Measurements from ENCODE around the gene OR6K6.

OR6K6 gene

DNA sequence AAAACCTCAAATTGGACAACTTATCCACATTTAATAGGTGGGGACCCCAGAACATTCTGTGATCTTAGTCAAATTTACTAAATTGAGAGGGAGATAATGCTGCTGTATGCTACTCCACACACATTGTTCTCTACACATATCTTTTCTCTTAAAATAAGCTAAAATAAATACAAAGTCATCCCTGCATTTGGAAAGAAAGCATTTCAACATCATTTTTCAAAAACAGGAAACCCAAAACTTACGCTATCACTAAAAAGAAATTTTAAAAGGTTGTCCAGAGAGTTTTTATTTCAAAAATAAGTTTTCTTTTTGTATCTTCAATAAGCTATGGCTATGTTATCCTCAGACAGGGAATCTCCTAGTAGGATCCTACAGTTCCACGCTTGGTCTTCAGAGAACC, 46.0 kb downstream of the OR6K6 start:
- DNase-seq (ENCODE audit: insufficient read length, low spot score) (no peak), FAIRE-seq (no peak)
- TF ChIP-seq, protein P1, sequence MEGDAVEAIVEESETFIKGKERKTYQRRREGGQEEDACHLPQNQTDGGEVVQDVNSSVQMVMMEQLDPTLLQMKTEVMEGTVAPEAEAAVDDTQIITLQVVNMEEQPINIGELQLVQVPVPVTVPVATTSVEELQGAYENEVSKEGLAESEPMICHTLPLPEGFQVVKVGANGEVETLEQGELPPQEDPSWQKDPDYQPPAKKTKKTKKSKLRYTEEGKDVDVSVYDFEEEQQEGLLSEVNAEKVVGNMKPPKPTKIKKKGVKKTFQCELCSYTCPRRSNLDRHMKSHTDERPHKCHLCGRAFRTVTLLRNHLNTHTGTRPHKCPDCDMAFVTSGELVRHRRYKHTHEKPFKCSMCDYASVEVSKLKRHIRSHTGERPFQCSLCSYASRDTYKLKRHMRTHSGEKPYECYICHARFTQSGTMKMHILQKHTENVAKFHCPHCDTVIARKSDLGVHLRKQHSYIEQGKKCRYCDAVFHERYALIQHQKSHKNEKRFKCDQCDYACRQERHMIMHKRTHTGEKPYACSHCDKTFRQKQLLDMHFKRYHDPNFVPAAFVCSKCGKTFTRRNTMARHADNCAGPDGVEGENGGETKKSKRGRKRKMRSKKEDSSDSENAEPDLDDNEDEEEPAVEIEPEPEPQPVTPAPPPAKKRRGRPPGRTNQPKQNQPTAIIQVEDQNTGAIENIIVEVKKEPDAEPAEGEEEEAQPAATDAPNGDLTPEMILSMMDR (IDR thresholded peaks at IDR 0.05; ENCODE audit: insufficient read depth, missing control alignments), result no peak

DNA sequence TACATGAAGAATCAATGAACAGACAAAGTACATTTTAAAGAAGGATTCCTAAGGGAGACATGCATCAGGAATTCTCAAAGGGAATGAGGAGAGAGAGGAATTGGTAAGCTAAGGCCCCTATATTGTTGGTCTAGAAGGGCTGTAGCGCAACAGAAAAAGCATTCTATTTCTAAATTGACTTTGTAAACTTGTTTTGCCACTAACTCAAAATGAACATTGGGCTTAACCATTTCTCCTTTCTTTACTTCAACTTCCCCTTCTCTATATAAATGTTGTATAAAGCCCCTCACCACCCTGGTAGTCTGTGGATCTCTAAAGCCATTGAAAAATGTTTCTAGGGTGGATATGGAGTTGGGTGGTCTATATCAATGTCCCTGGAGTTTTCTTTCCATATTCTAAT, 46.9 kb downstream of the OR6K6 start:
- TF ChIP-seq, protein P1 (IDR thresholded peaks at IDR 0.05; ENCODE audit: insufficient read depth, missing control alignments), result no peak
- no peak for FAIRE-seq
- DNase-seq (ENCODE audit: insufficient read length, low spot score), result no peak

DNA sequence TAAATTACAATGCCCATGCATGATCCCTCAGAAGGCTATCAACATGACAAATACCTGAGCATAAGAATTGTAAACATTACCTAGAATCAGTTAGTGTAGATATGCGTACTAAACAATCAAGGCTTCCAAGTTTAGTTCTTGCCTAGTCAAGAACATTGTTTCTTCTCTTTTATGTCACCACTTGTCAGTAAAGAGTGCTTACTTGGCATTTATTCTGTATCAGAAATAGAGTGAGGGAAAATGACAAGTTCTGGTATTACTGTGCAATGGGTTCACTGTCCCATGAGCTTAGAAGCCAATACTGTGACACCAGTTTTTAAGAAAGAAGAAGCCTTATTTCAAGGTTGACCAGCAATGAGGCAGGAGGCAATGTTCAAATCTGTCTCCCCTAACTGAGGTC, 49.2 kb downstream of the OR6K6 start:
- no peak for DNase-seq (ENCODE audit: insufficient read length, low spot score)
- TF ChIP-seq, protein P1 (IDR thresholded peaks at IDR 0.05; ENCODE audit: insufficient read depth, missing control alignments), result no peak
- FAIRE-seq, result no peak
